ENCODE data around the gene KRT25.

GRCh38 chr17:40794466-40794865, 39.3 kb upstream of the KRT25 start:
- no peak for TF ChIP-seq POLR2A (IDR thresholded peaks at IDR 0.05)
- no peak for TF ChIP-seq CTCF (IDR thresholded peaks at IDR 0.05)

All from sigmoid colon (tissue), 3 donors.